MCF 10A (cell line): ENCODE results near the gene CD83. TPM values are rescaled to one million over a fixed set of nuclear protein-coding genes. Genes with fewer than 3 reads are reported as not detected.

Experiments
- BruUV-seq: library from RNA; stranded (reverse); fragments of 400-500 nt; replicated peaks from 2 replicates; lab custom pipeline; 2021; lab: Mats Ljungman, UMichigan
- CTCF ChIA-PET: fragments of 300-600 bp; sonication (Branson Sonifier 250); formaldehyde crosslinking; extraction: SDS; loops from one replicate; lab custom pipeline; 2021; ENCODE audit warnings: antibody characterized with exemption, inconsistent platforms; lab: Yijun Ruan, JAX
- POLR2A ChIA-PET: fragments of 300-600, 350-650 bp; sonication (Branson Sonifier 250); formaldehyde crosslinking; extraction: SDS; loops from one replicate; lab custom pipeline; 2020; ENCODE audit warnings: antibody characterized with exemption, inconsistent platforms; lab: Yijun Ruan, JAX
- DNase-seq: peaks from one replicate; pipeline ENCODE4 v3.0.0-alpha.2; 2018; ENCODE audit not compliant: unreplicated experiment
- H3K27ac Mint-ChIP-seq: one replicate; pipeline ENCODE4 v1.8.0; 2022; ENCODE audit warnings: mild to moderate bottlenecking, low read depth, mixed read lengths; ENCODE audit not compliant: unreplicated experiment
- H3K27me3 Mint-ChIP-seq: one replicate; pipeline ENCODE4 v1.8.0; 2022; ENCODE audit warnings: mixed read lengths; ENCODE audit not compliant: insufficient read depth, unreplicated experiment
- H3K36me3 Mint-ChIP-seq: one replicate; pipeline ENCODE4 v1.8.0; 2022; ENCODE audit warnings: mild to moderate bottlenecking, moderate library complexity, mixed read lengths; ENCODE audit not compliant: insufficient read depth, unreplicated experiment
- H3K4me1 Mint-ChIP-seq: one replicate; pipeline ENCODE4 v1.8.0; 2022; ENCODE audit warnings: mixed read lengths; ENCODE audit not compliant: insufficient read depth, unreplicated experiment
- H3K4me3 Mint-ChIP-seq: one replicate; pipeline ENCODE4 v1.8.0; 2022; ENCODE audit warnings: mild to moderate bottlenecking, moderate library complexity, mixed read lengths; ENCODE audit not compliant: unreplicated experiment
- H3K9me3 Mint-ChIP-seq: one replicate; pipeline ENCODE4 v1.8.0; 2022; ENCODE audit warnings: mixed read lengths; ENCODE audit not compliant: unreplicated experiment
- CTCF ChIP-seq: fragments of 200-600 bp; IDR thresholded peaks from one replicate; pipeline ENCODE4 v1.8.0; 2022; ENCODE audit warnings: antibody characterized with exemption, mild to moderate bottlenecking; ENCODE audit not compliant: unreplicated experiment
- intact Hi-C: fragments of 100-400 bp; cut with micrococcal nuclease; formaldehyde crosslinking; loops from 2 replicates; pipeline ENCODE4 v1.14.1; 2022
- total RNA-seq: library from RNA; stranded (reverse); gene quantifications from 2 replicates; pipeline ENCODE4 v1.2.3, GENCODE V29; 2022

Gene CD83
- total RNA-seq, 1 experiment from 2014 or later, result 1.7 TPM

DNA sequence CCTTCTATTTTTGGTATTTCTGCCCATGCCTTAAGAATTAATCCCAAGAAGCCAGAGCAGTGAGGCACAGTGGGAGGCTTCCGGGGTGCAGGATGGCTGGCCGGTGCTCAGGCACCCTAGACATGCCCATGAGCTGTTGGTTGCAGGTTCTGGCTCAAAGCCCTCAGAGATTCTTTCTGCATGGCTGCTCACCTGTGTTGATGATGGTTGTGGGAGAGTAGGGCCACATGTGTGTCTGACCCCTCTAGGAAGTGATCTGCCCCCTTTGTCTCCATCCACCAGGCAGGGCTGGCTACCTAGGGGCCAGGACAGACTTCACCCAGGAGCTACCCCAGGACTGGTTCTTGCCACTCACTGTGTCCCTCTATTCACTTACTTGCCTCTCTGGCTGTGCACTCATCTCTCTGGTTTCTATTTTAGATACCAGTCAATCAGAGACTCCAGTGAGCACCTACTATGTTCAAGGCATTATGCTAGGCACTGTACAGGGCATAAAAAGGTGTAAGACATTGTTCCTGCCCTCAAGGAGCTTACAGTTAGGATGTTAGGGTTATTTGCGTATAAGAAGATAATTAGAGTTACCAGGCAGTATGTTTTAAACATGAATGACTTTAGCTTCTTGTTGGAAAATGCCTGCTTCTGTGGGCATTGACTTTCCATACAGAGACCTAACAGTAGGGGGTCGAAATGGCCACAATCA, 16.8 kb downstream of the CD83 start:
- Mint-ChIP-seq H3K27me3 (no peaks in the 10 kb centered on the region), H3K4me3 (no peak overlapping the region), H3K36me3 (no peaks in the 10 kb centered on the region), H3K4me1 (no peaks in the 10 kb centered on the region), H3K9me3 (no peaks in the 10 kb centered on the region), H3K27ac (no peak overlapping the region)
- no peak for TF ChIP-seq CTCF
- POLR2A ChIA-PET, result interaction anchor here (0.6 to 0.8 kb wide), 2 partner anchors 68 to 1301 kb away, joined by 3 read pairs; no protein-coding TSS in a partner anchor
- intact Hi-C loops, result loop anchor here (5.0 kb wide), 1 partner anchor 1488 kb away; no protein-coding TSS in a partner anchor
- DNase-seq, result no peak
- no TSS peak for BruUV-seq
- CTCF ChIA-PET, result interaction anchor here (0.7 to 2.2 kb wide), 4 partner anchors 9 to 70 kb away, joined by 3 to 8 read pairs (median 6); no protein-coding TSS in a partner anchor

- Mint-ChIP-seq H3K4me3 (no peak overlapping the region), H3K4me1 (no peaks in the 10 kb centered on the region), H3K27me3 (no peaks in the 10 kb centered on the region), H3K36me3 (no peaks in the 10 kb centered on the region), H3K9me3 (no peaks in the 10 kb centered on the region), H3K27ac (no peak overlapping the region)
- ChIA-PET CTCF (interaction anchor here (2.2 kb wide), 1 partner anchor 8 kb away, joined by 8 read pairs; no protein-coding TSS in a partner anchor), POLR2A (no interaction called here)
- intact Hi-C loops, result no loop called here
- no peak for TF ChIP-seq CTCF
- BruUV-seq, result no TSS peak
- DNase-seq, result no peak
These were observed 18.4 kb downstream of the CD83 start for GRCh38 chr6:14135893-14136539.

DNA sequence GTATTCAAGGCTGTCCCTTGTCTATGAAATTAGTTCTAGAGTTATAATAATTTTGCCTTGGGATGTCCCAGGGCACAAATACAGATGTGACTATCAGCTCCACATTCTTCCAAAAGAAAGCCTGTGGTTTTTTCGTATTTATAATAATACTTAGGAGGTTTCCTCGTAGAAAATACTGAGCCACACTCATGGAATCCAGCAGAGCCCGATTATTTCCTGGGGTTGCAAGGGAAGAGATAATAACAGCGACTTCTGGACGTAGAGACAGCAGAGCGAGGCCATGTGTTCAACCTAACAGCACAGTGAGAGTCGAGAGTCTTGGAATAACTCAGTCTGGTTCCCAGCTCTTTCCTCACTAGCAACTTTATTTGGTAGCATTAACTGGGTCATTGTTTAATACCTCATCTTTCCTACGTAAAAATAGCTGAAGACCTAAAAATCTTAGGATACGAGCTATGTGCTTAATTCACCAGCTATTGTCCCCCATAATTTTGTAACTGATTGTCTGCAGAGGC, 21.2 kb downstream of the CD83 start:
- intact Hi-C loops, result no loop called here
- POLR2A ChIA-PET, result no interaction called here
- no peaks in the 10 kb centered on the region for H3K9me3 Mint-ChIP-seq
- H3K4me3 Mint-ChIP-seq, result no peak overlapping the region
- DNase-seq, result no peak
- no peak overlapping the region for H3K27ac Mint-ChIP-seq
- TF ChIP-seq CTCF, result no peak
- CTCF ChIA-PET, result interaction anchor here (0.6 to 1.8 kb wide), 5 partner anchors 10 to 219 kb away, joined by 3 to 7 read pairs (median 5); no protein-coding TSS in a partner anchor
- H3K4me1 Mint-ChIP-seq, result no peaks in the 10 kb centered on the region
- H3K27me3 Mint-ChIP-seq, result no peaks in the 10 kb centered on the region
- no TSS peak for BruUV-seq
- H3K36me3 Mint-ChIP-seq, result no peaks in the 10 kb centered on the region
